Bronchial epithelial cell (primary cell): Measurements from ENCODE around the gene PDZK1IP1. TPM values are rescaled to one million over a fixed set of nuclear protein-coding genes. Genes with fewer than 3 reads are reported as not detected.
A peak's percentile ranks its signal among the peaks of the same experiment; 100 is the strongest.
"Not testable (repeated sequence)": the region's sequence is repeated elsewhere in the genome, so short reads cannot be mapped to it uniquely, and the experiment has no call there.

ENCODE experiments used
- DNase-seq: peaks from one replicate; pipeline ENCODE4 v3.0.0-alpha.2; 2010; ENCODE audit warnings: low read depth
- FAIRE-seq: peaks from 2 replicates; lab custom pipeline; 2011; peaks lifted over from hg19 to GRCh38; lab: Jason Lieb, UNC
- H3K27me3 ChIP-seq: 2 replicates; pipeline ENCODE4 v1.5.1; 2011; ENCODE audit warnings: low read length; ENCODE audit not compliant: control insufficient read depth, insufficient read depth
- H3K36me3 ChIP-seq: 2 replicates; pipeline ENCODE4 v1.5.1; 2011; ENCODE audit warnings: low read length; ENCODE audit not compliant: control insufficient read depth, insufficient read depth
- H3K4me3 ChIP-seq: 2 replicates; pipeline ENCODE4 v1.5.1; 2011; ENCODE audit warnings: mild to moderate bottlenecking, low read depth, low read length, control low read depth
- CTCF ChIP-seq: IDR thresholded peaks from 2 replicates; pipeline ENCODE4 v1.5.1; 2011; ENCODE audit warnings: mild to moderate bottlenecking, moderate library complexity, low read length, control low read depth, inconsistent platforms; ENCODE audit not compliant: insufficient read depth, severe bottlenecking
- total RNA-seq: library from RNA; depleted of rRNA; stranded (reverse); fragments of >200 nt; gene quantifications from 2 replicates; pipeline ENCODE4 v1.2.1, GENCODE V29; 2014

PDZK1IP1 gene
- total RNA-seq, 1 donor from 2014 or later: 0.26 TPM

GRCh38 chr1:47174656-47175020, 15.2 kb downstream of the PDZK1IP1 start:
- H3K36me3 ChIP-seq: no peaks in the 10 kb centered on the region
- no peak for FAIRE-seq
- no peak for TF ChIP-seq CTCF
- DNase-seq: no peak
- no peak overlapping the region for H3K4me3 ChIP-seq
- no peaks in the 10 kb centered on the region for H3K27me3 ChIP-seq

GRCh38 chr1:47172782-47173181, 17.1 kb downstream of the PDZK1IP1 start:
- DNase-seq (no peak), FAIRE-seq (no peak)
- Histone ChIP-seq H3K4me3 (no peak overlapping the region), H3K27me3 (no peaks in the 10 kb centered on the region), H3K36me3 (no peaks in the 10 kb centered on the region)
- TF ChIP-seq CTCF: no peak

GRCh38 chr1:47164552-47164951, 25.3 kb downstream of the PDZK1IP1 start:
- H3K4me3 ChIP-seq: no peak overlapping the region
- no peaks in the 10 kb centered on the region for H3K27me3 ChIP-seq
- DNase-seq (no peak), FAIRE-seq (no peak)
- TF ChIP-seq CTCF: no peak
- H3K36me3 ChIP-seq: no peaks in the 10 kb centered on the region

GRCh38 chr1:47161298-47162040, 28.4 kb downstream of the PDZK1IP1 start:
- DNase-seq (no peak), FAIRE-seq (no peak)
- no peaks in the 10 kb centered on the region for H3K27me3 ChIP-seq

GRCh38 chr1:47160716-47161115, 29.1 kb downstream of the PDZK1IP1 start:
- peak; percentile 20 for DNase-seq
- no peaks in the 10 kb centered on the region for H3K36me3 ChIP-seq
- TF ChIP-seq CTCF: no peak
- no peak overlapping the region for H3K4me3 ChIP-seq
- H3K27me3 ChIP-seq: no peaks in the 10 kb centered on the region
- peak; percentile 62 for FAIRE-seq

More at GRCh38 chr1:47161298-47162040, 28.4 kb downstream of the PDZK1IP1 start:
- H3K36me3 ChIP-seq: no peaks in the 10 kb centered on the region
- TF ChIP-seq CTCF: no peak
- no peak overlapping the region for H3K4me3 ChIP-seq

GRCh38 chr1:47157957-47158356, 31.9 kb downstream of the PDZK1IP1 start:
- DNase-seq: not testable (repeated sequence)

GRCh38 chr1:47156457-47156856, 33.4 kb downstream of the PDZK1IP1 start:
- not testable (repeated sequence) for DNase-seq, FAIRE-seq

More at GRCh38 chr1:47157957-47158356, 31.9 kb downstream of the PDZK1IP1 start:
- H3K27me3 ChIP-seq, H3K4me3 ChIP-seq, FAIRE-seq, H3K36me3 ChIP-seq: not testable (repeated sequence)

GRCh38 chr1:47149162-47149561, 40.7 kb downstream of the PDZK1IP1 start:
- H3K4me3 ChIP-seq, H3K27me3 ChIP-seq, FAIRE-seq, H3K36me3 ChIP-seq, DNase-seq: not testable (repeated sequence)

More at GRCh38 chr1:47156457-47156856, 33.4 kb downstream of the PDZK1IP1 start:
- H3K27me3 ChIP-seq, H3K4me3 ChIP-seq, H3K36me3 ChIP-seq: not testable (repeated sequence)
